ENCODE data around the gene GPR25. TPM values are rescaled to one million over a fixed set of nuclear protein-coding genes. Genes with fewer than 3 reads are reported as not detected.

GPR25 gene
- total and polyA plus RNA-seq, 10 of the 15 experiments (the other 5 are each of a cell fraction or from before 2014, with no cell fraction given), result not detected

DNA sequence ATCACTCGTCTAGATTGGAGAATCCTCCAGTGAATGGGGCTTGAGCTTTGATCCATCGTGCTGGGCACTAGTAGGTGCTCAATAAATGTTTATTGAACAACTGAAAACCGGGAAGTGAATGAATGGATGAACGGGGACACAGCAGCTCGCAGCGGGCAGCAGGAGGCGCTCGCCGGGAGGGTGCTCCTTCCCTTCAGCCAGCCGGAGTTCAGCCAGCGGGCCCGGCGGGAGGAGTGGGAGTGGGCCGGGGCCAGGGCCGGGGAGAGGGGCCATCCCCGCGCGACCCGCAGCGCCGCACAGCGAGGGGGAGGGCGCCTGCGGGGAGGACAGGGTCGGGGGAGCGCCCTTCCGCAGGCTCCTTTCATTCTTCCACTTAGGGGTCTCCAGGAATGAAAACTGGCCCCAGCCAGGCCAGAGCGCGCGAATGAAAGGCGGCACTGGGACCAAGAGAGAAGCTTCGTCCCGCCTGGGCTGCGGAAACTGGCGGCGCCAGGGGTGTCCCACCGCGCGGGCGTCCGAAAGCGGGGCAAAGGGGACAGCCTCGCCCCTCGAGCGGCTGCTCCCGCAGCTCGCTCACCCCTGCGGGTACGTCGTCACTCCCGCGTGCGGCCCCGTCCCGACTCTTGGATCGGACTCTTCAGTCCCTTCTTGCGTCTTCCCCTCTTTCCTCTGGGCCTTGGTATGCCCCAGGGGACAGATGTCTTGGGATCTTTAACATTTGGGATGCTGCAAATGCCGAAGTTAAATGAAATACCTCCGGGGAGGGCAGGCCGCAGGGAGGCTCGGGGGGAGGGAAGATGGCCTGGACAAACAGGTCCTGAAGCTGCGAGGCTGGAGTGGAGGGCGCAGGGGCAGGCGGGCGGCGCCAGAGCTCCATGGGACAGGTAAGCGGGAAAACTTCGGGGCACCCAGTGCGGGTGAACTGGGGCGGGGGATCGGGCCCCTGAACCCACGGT, 18.3 kb downstream of the GPR25 start (continued):
- TF ChIP-seq, protein P1, sequence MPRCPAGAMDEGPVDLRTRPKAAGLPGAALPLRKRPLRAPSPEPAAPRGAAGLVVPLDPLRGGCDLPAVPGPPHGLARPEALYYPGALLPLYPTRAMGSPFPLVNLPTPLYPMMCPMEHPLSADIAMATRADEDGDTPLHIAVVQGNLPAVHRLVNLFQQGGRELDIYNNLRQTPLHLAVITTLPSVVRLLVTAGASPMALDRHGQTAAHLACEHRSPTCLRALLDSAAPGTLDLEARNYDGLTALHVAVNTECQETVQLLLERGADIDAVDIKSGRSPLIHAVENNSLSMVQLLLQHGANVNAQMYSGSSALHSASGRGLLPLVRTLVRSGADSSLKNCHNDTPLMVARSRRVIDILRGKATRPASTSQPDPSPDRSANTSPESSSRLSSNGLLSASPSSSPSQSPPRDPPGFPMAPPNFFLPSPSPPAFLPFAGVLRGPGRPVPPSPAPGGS (IDR thresholded peaks at IDR 0.05; ENCODE audit: borderline replicate concordance, insufficient read depth, low read depth, low read length, poor library complexity, severe bottlenecking), result no peak
- TF ChIP-seq IRF4 (IDR thresholded peaks at IDR 0.05; ENCODE audit: low read depth, low read length) (no peak), MTA2 (IDR thresholded peaks at IDR 0.05; ENCODE audit: low read depth) (no peak; the same call in 1 of the 2 replicates), ZNF384 (IDR thresholded peaks at IDR 0.05; ENCODE audit: borderline replicate concordance, low read depth, low read length) (no peak), RELB (IDR thresholded peaks at IDR 0.05; ENCODE audit: low read depth) (peak; percentile 98), FOXM1 (IDR thresholded peaks at IDR 0.05; ENCODE audit: low read depth, low read length) (no peak), CREB1 (IDR thresholded peaks at IDR 0.05; ENCODE audit: low read depth) (no peak), CEBPZ (IDR thresholded peaks at IDR 0.05; ENCODE audit: low read depth, low read length) (no peak), MEF2B (IDR thresholded peaks at IDR 0.05; ENCODE audit: partially characterized antibody, poor library complexity, severe bottlenecking) (peak; percentile 38), CBFB (IDR thresholded peaks at IDR 0.05; ENCODE audit: low read depth) (no peak), MLLT1 (IDR thresholded peaks at IDR 0.05) (0 out of 2 replicates have a peak, but pooled peaks have one; percentile 60), SMAD1 (IDR thresholded peaks at IDR 0.05; ENCODE audit: low read depth, partially characterized antibody) (no peak), ZNF622 (IDR thresholded peaks at IDR 0.05) (no peak), FOS (IDR thresholded peaks at IDR 0.05; ENCODE audit: borderline replicate concordance, extremely low read depth, insufficient read length) (no peak), NR2C1 (IDR thresholded peaks at IDR 0.05) (no peak)
- TF ChIP-seq, protein P2, sequence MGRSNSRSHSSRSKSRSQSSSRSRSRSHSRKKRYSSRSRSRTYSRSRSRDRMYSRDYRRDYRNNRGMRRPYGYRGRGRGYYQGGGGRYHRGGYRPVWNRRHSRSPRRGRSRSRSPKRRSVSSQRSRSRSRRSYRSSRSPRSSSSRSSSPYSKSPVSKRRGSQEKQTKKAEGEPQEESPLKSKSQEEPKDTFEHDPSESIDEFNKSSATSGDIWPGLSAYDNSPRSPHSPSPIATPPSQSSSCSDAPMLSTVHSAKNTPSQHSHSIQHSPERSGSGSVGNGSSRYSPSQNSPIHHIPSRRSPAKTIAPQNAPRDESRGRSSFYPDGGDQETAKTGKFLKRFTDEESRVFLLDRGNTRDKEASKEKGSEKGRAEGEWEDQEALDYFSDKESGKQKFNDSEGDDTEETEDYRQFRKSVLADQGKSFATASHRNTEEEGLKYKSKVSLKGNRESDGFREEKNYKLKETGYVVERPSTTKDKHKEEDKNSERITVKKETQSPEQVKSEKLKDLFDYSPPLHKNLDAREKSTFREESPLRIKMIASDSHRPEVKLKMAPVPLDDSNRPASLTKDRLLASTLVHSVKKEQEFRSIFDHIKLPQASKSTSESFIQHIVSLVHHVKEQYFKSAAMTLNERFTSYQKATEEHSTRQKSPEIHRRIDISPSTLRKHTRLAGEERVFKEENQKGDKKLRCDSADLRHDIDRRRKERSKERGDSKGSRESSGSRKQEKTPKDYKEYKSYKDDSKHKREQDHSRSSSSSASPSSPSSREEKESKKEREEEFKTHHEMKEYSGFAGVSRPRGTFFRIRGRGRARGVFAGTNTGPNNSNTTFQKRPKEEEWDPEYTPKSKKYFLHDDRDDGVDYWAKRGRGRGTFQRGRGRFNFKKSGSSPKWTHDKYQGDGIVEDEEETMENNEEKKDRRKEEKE (IDR thresholded peaks at IDR 0.05), result peak; percentile 94
